IgD-negative memory B cell (primary cell): Measurements from ENCODE around the gene PHF21A. TPM values are rescaled to one million over a fixed set of nuclear protein-coding genes. Genes with fewer than 3 reads are reported as not detected.

Experiments
- H3K27ac Mint-ChIP-seq, 3 donors: one replicate each; pipeline ENCODE4 v1.8.0; 2020 to 2022; ENCODE audit warnings: mild to moderate bottlenecking in 3 of 3, mixed read lengths in 3 of 3, moderate library complexity in 1 of 3
- H3K27me3 Mint-ChIP-seq: one replicate; pipeline ENCODE4 v1.8.0; 2021; ENCODE audit warnings: mixed read lengths
- H3K36me3 Mint-ChIP-seq: one replicate; pipeline ENCODE4 v1.8.0; 2020; ENCODE audit warnings: mild to moderate bottlenecking, mixed read lengths
- H3K4me1 Mint-ChIP-seq, 3 donors: one replicate each; pipeline ENCODE4 v1.8.0; 2020 to 2022; ENCODE audit warnings: mixed read lengths in 3 of 3, mild to moderate bottlenecking in 1 of 3
- H3K4me3 Mint-ChIP-seq, 4 donors: one replicate each; pipeline ENCODE4 v1.8.0; 2020 to 2022; ENCODE audit warnings: mild to moderate bottlenecking in 4 of 4, mixed read lengths in 4 of 4, moderate library complexity in 3 of 4
- H3K9me3 Mint-ChIP-seq, 3 donors: one replicate each; pipeline ENCODE4 v1.8.0; 2020 to 2021; ENCODE audit warnings: mixed read lengths in 3 of 3, mild to moderate bottlenecking in 1 of 3
- polyA plus RNA-seq: library from polyadenylated mRNA; unstranded; fragments of 300-500 nt; fragmentation: Illumina TruSeq; gene quantifications from one replicate; pipeline ENCODE4 v1.2.3, GENCODE V29; 2021

Gene PHF21A
- polyA plus RNA-seq, 1 donor from 2014 or later = 17.2 TPM

- Mint-ChIP-seq H3K4me3 (no peak overlapping the region), H3K36me3 (peaks cover 14% of the 10 kb centered on the region), H3K27ac (no peak overlapping the region)
Measured at GRCh38 chr11:46049325-46049897, 71.8 kb downstream of the PHF21A start.

DNA sequence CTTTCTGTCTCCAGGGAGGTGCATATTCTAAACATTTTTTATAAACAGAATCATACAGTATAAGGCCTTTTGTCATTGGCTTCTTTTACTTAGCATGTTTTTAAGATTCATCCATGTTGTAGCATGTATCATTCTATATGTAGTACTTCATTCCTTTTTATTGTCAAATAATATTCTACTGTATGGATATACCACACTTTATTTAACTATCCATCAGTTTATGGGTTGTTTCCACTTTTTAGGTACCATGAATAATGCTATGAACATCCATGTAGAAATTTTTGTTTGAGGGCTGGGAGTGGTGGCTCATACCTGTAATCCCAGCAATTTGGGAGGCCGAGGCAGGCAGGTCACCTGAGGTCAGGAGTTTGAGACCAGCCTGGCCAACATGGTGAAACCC, 73.1 kb downstream of the PHF21A start:
- H3K27me3 Mint-ChIP-seq = no peaks in the 10 kb centered on the region
- H3K9me3 Mint-ChIP-seq = peaks cover 0 to 2% (median 0%) of the 10 kb centered on the region in 3 donors
- H3K4me3 Mint-ChIP-seq = no peak overlapping the region
- H3K4me1 Mint-ChIP-seq = peaks cover 0 to 11% (median 0%) of the 10 kb centered on the region in 3 donors
- peaks cover 14% of the 10 kb centered on the region for H3K36me3 Mint-ChIP-seq
- no peak overlapping the region for H3K27ac Mint-ChIP-seq

More at GRCh38 chr11:46049325-46049897, 71.8 kb downstream of the PHF21A start:
- Mint-ChIP-seq H3K27me3 (no peaks in the 10 kb centered on the region), H3K4me1 (peaks cover 0 to 10% (median 0%) of the 10 kb centered on the region in 3 donors), H3K9me3 (peaks cover 0 to 2% (median 0%) of the 10 kb centered on the region in 3 donors)

GRCh38 chr11:46047520-46047919, 73.7 kb downstream of the PHF21A start:
- H3K9me3 Mint-ChIP-seq = peaks cover 0 to 2% (median 0%) of the 10 kb centered on the region in 3 donors
- no peaks in the 10 kb centered on the region for H3K27me3 Mint-ChIP-seq
- H3K36me3 Mint-ChIP-seq = peaks cover 16% of the 10 kb centered on the region
- H3K27ac Mint-ChIP-seq = no peak overlapping the region
- peaks cover 0 to 11% (median 0%) of the 10 kb centered on the region in 3 donors for H3K4me1 Mint-ChIP-seq
- H3K4me3 Mint-ChIP-seq = no peak overlapping the region

DNA sequence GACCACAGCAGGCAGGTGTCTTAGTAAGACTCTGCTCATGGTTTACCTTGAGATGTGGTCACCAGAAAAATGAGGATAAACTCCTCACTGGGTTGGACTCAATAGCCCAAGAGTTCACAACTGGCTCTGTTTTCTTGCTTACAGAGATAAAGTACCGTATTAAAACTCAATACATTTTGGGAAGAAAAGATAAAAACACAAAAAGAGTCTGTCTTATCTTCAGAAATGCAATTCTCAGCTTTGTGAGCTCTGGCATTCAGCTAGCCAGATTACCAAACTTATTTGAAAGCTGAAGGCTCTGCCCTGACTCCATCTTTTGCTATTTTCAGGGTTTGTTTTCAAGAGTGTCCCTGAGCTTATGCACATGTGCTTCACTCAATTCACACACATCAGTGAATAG, 75.4 kb downstream of the PHF21A start:
- Mint-ChIP-seq H3K36me3 (peaks cover 15% of the 10 kb centered on the region), H3K4me1 (peaks cover 3 to 19% (median 6%) of the 10 kb centered on the region in 3 donors), H3K9me3 (peaks cover 0 to 2% (median 0%) of the 10 kb centered on the region in 3 donors), H3K27me3 (no peaks in the 10 kb centered on the region), H3K27ac (no peak overlapping the region), H3K4me3 (no peak overlapping the region)

DNA sequence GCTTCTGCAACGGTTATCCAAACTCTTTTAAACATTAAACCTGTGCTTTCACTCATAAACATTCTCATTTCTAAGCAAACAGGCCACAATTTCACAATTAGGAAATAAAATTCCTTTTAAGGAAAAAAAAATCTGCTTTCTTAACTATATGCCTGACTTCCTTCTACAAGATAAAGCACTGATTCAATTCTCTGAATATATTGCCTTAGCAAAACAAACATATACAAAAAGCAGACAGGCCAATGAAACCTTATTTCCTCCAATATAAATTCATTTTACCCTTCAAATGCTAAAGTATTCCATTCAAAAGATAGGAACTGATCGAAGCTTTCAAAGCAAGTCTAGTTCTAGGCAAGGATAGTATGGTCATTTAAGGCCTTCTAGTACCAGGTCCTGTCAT, 76.7 kb downstream of the PHF21A start:
- H3K9me3 Mint-ChIP-seq = peaks cover 0 to 2% (median 0%) of the 10 kb centered on the region in 3 donors
- H3K27me3 Mint-ChIP-seq = no peaks in the 10 kb centered on the region
- H3K4me3 Mint-ChIP-seq = no peak overlapping the region
- H3K27ac Mint-ChIP-seq = no peak overlapping the region
- H3K36me3 Mint-ChIP-seq = peaks cover 13% of the 10 kb centered on the region
- peaks cover 6 to 21% (median 10%) of the 10 kb centered on the region in 3 donors for H3K4me1 Mint-ChIP-seq

GRCh38 chr11:46039990-46040389, 81.3 kb downstream of the PHF21A start:
- no peak overlapping the region for H3K4me3 Mint-ChIP-seq
- H3K27ac Mint-ChIP-seq = no peak overlapping the region
- H3K9me3 Mint-ChIP-seq = no peaks in the 10 kb centered on the region
- H3K27me3 Mint-ChIP-seq = no peaks in the 10 kb centered on the region
- H3K36me3 Mint-ChIP-seq = peaks cover 5% of the 10 kb centered on the region
- H3K4me1 Mint-ChIP-seq = peaks cover 6 to 25% (median 14%) of the 10 kb centered on the region in 3 donors

DNA sequence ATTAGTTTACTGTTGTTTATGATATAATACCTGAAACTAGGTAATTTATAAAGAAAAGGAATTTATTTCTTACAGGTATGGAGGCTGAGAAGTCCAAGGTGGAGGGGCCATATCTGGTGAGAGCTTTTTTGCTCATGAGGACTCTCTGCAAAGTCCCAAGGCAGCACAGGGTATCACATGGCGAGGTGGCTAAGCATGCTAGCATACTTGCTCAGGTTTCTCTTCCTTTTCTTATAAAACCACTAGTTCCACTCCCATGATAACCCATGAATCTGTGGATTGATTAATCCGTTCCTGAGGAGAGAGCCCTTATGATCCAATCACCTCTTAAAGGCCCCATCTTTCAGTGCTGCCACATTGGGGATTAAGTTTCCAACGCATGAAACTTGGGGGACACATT, 82.7 kb downstream of the PHF21A start:
- Mint-ChIP-seq H3K4me1 (peaks cover 9 to 22% (median 14%) of the 10 kb centered on the region in 3 donors), H3K36me3 (peaks cover 7% of the 10 kb centered on the region), H3K4me3 (no peak overlapping the region), H3K9me3 (no peaks in the 10 kb centered on the region), H3K27me3 (no peaks in the 10 kb centered on the region), H3K27ac (peak overlapping the region in 1 of 3 donors; percentile 89)

GRCh38 chr11:46036969-46037368, 84.3 kb downstream of the PHF21A start:
- Mint-ChIP-seq H3K4me1 (peaks cover 9 to 22% (median 14%) of the 10 kb centered on the region in 3 donors), H3K27me3 (no peaks in the 10 kb centered on the region), H3K4me3 (no peak overlapping the region), H3K27ac (no peak overlapping the region), H3K9me3 (no peaks in the 10 kb centered on the region), H3K36me3 (peaks cover 5% of the 10 kb centered on the region)

DNA sequence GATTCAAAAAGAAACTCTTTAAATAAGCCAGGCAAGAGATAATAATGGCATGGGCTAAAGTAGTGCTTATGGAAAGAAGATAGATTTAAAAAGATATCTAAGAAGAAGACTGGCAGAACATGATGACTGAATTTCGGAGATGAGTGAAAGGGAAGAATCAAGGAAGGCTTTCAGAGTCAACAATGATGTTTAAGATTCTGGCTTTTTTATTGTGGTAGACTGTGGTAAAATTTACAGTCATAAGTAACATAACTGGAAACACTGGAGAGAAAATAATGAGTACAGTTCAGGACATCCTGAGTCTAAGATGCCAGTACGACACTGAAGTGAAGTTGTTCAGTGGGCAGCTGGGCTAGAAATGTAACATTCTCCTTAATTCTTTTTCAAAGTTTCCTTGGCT, 85.2 kb downstream of the PHF21A start:
- Mint-ChIP-seq H3K9me3 (no peaks in the 10 kb centered on the region), H3K27me3 (no peaks in the 10 kb centered on the region), H3K27ac (peak overlapping the region in 1 of 3 donors; percentile 53), H3K4me1 (peaks cover 8 to 17% (median 10%) of the 10 kb centered on the region in 3 donors), H3K4me3 (no peak overlapping the region), H3K36me3 (peaks cover 5% of the 10 kb centered on the region)

GRCh38 chr11:46034041-46034440, 87.2 kb downstream of the PHF21A start:
- peaks cover 2 to 12% (median 3%) of the 10 kb centered on the region in 3 donors for H3K4me1 Mint-ChIP-seq
- H3K36me3 Mint-ChIP-seq = peaks cover 9% of the 10 kb centered on the region
- H3K4me3 Mint-ChIP-seq = no peak overlapping the region
- no peaks in the 10 kb centered on the region for H3K27me3 Mint-ChIP-seq
- H3K9me3 Mint-ChIP-seq = no peaks in the 10 kb centered on the region
- no peak overlapping the region for H3K27ac Mint-ChIP-seq

- H3K9me3 Mint-ChIP-seq = no peaks in the 10 kb centered on the region
Measured at GRCh38 chr11:46026606-46027293, 94.5 kb downstream of the PHF21A start.

GRCh38 chr11:46020084-46020599, 101.1 kb downstream of the PHF21A start:
- H3K4me1 Mint-ChIP-seq = no peaks in the 10 kb centered on the region
- no peaks in the 10 kb centered on the region for H3K27me3 Mint-ChIP-seq
- peaks cover 3% of the 10 kb centered on the region for H3K36me3 Mint-ChIP-seq
- no peak overlapping the region for H3K27ac Mint-ChIP-seq
- H3K4me3 Mint-ChIP-seq = no peak overlapping the region
- H3K9me3 Mint-ChIP-seq = no peaks in the 10 kb centered on the region

More at GRCh38 chr11:46026606-46027293, 94.5 kb downstream of the PHF21A start:
- Mint-ChIP-seq H3K27me3 (no peaks in the 10 kb centered on the region), H3K4me3 (no peak overlapping the region), H3K4me1 (peaks cover 0 to 3% (median 0%) of the 10 kb centered on the region in 3 donors), H3K36me3 (peaks cover 10% of the 10 kb centered on the region), H3K27ac (no peak overlapping the region)

DNA sequence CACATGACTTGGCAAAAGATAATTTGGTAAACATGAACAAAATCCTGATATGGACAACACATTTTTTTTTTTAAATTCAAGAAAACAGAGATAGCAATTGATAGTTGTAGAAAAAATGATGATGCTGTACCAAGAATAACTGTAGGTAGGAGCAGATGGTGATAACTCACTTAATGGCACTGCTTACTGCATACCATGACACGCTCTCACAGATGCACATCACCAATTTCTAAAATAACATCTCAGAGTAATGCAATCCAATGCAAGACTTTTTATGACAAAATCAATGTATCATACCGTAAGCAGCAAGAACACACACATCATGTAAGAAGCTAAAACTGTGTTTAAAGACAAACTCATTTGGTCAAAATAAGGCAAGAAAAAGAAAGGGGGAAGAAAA, 102.6 kb downstream of the PHF21A start:
- H3K27ac Mint-ChIP-seq = no peak overlapping the region

GRCh38 chr11:46017341-46017740, 103.9 kb downstream of the PHF21A start:
- no peaks in the 10 kb centered on the region for H3K9me3 Mint-ChIP-seq
- no peaks in the 10 kb centered on the region for H3K27me3 Mint-ChIP-seq
- H3K27ac Mint-ChIP-seq = no peak overlapping the region
- no peak overlapping the region for H3K4me3 Mint-ChIP-seq
- H3K4me1 Mint-ChIP-seq = no peaks in the 10 kb centered on the region
- H3K36me3 Mint-ChIP-seq = no peaks in the 10 kb centered on the region

More for the DNA sequence above, 102.6 kb downstream of the PHF21A start:
- H3K4me1 Mint-ChIP-seq = no peaks in the 10 kb centered on the region
- no peak overlapping the region for H3K4me3 Mint-ChIP-seq
- H3K27me3 Mint-ChIP-seq = no peaks in the 10 kb centered on the region
- no peaks in the 10 kb centered on the region for H3K9me3 Mint-ChIP-seq
- H3K36me3 Mint-ChIP-seq = peaks cover 3% of the 10 kb centered on the region

DNA sequence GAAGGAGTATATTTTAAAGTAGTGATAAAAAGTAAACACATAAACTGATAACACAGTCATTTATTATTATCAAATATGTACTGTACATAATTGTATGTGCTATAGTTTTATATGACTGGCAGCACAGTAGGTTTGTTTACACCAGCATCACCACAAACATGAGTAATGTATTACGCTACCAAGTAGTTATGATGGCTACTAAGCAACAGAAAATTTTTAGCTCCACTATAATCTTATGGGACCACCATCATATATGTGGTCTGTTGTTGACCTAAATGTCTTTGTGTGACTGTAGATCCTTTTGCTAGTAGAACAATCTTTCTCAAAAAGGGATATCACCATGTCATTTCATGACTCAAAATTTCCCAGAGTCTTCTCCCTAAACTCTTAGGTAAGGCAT, 105.3 kb downstream of the PHF21A start:
- no peaks in the 10 kb centered on the region for H3K36me3 Mint-ChIP-seq
- H3K4me1 Mint-ChIP-seq = no peaks in the 10 kb centered on the region
- H3K27ac Mint-ChIP-seq = no peak overlapping the region
- no peaks in the 10 kb centered on the region for H3K9me3 Mint-ChIP-seq
- H3K27me3 Mint-ChIP-seq = no peaks in the 10 kb centered on the region
- H3K4me3 Mint-ChIP-seq = no peak overlapping the region
